Activated T-helper 1 cell treated with anti-CD3 and anti-CD28 coated beads, Interleukin-12 subunit alpha, Interleukin-12 subunit beta, Interleukin-2, Interleukin-4 antibody, amounts not matched to agents 30 ng/mL and 10 ng/mL and 1 ng/mL, durations not matched to agents 14 hours and 24 hours and 36 hours (primary cell): ENCODE data around the gene SLC25A48. TPM values are rescaled to one million over a fixed set of nuclear protein-coding genes. Genes with fewer than 3 reads are reported as not detected.

Experiments used
- DNase-seq: peaks from one replicate; pipeline ENCODE4 v3.0.0; 2021; ENCODE audit warnings: low spot score
- H3K27ac Mint-ChIP-seq: one replicate; pipeline ENCODE4 v1.8.0; 2021; ENCODE audit warnings: mild to moderate bottlenecking, mixed read lengths
- H3K27me3 Mint-ChIP-seq: one replicate; pipeline ENCODE4 v1.8.0; 2022; ENCODE audit warnings: mild to moderate bottlenecking, moderate library complexity, mixed read lengths; ENCODE audit not compliant: insufficient read depth
- H3K36me3 Mint-ChIP-seq: one replicate; pipeline ENCODE4 v1.8.0; 2021; ENCODE audit warnings: low read depth, mixed read lengths
- H3K4me1 Mint-ChIP-seq: one replicate; pipeline ENCODE4 v1.8.0; 2021; ENCODE audit warnings: low read depth, mixed read lengths
- H3K4me3 Mint-ChIP-seq: one replicate; pipeline ENCODE4 v1.8.0; 2021; ENCODE audit warnings: mild to moderate bottlenecking, moderate library complexity, mixed read lengths
- H3K9me3 Mint-ChIP-seq: one replicate; pipeline ENCODE4 v1.8.0; 2021; ENCODE audit warnings: mixed read lengths
- intact Hi-C: fragments of 100-400 bp; cut with micrococcal nuclease; formaldehyde crosslinking; loops from one replicate; pipeline ENCODE4 v1.15.1; 2024
- total RNA-seq: library from RNA; stranded (reverse); gene quantifications from 2 replicates; pipeline ENCODE4 v1.2.3, GENCODE V29; 2022

SLC25A48 gene
- total RNA-seq, 1 donor from 2014 or later: not detected

DNA sequence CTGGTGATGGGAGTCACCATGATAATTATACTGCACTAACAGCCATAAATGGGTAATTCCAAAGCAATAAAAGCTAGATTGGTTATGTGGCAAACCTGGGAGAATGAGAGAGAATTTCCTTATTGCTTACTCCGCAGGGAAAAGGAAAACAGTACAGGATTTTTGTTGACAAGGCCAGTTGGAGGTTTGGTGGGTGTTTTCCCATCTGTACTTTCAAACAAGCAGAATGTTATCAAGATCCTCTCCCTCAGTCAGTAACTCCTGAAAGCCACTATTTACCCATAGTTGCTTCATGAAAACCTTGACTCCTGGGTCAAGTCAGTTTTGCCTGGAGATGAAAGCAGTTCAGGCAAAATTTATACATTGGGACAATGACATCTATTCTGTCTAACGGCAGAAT lies 34.8 kb downstream of the SLC25A48 start:
- Mint-ChIP-seq H3K4me1 (no peaks in the 10 kb centered on the region), H3K9me3 (no peaks in the 10 kb centered on the region), H3K27ac (no peak overlapping the region), H3K27me3 (no peaks in the 10 kb centered on the region), H3K4me3 (no peak overlapping the region), H3K36me3 (no peaks in the 10 kb centered on the region)
- DNase-seq: no peak
- intact Hi-C loops: no loop called here

DNA sequence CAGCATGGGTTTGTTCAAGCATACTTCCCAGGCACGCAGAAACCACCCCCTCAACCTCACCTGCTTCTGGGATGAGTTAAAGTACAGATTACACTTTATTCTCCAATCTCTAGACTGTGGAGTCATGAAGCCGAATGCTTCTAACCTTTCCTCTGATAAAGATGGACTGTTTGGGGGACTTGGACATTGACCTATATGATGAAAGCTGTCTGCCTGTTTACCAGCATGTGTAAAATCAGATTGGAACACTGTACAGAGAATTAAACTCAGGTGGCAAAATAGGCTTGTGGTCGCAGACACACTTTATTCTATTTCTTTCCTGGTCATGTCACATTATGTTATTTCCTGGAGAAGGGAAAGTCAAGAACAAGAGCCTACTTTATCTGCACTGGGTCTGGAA lies 35.5 kb downstream of the SLC25A48 start:
- peaks cover 4% of the 10 kb centered on the region for H3K27me3 Mint-ChIP-seq
- H3K4me1 Mint-ChIP-seq: no peaks in the 10 kb centered on the region
- no peaks in the 10 kb centered on the region for H3K9me3 Mint-ChIP-seq

DNA sequence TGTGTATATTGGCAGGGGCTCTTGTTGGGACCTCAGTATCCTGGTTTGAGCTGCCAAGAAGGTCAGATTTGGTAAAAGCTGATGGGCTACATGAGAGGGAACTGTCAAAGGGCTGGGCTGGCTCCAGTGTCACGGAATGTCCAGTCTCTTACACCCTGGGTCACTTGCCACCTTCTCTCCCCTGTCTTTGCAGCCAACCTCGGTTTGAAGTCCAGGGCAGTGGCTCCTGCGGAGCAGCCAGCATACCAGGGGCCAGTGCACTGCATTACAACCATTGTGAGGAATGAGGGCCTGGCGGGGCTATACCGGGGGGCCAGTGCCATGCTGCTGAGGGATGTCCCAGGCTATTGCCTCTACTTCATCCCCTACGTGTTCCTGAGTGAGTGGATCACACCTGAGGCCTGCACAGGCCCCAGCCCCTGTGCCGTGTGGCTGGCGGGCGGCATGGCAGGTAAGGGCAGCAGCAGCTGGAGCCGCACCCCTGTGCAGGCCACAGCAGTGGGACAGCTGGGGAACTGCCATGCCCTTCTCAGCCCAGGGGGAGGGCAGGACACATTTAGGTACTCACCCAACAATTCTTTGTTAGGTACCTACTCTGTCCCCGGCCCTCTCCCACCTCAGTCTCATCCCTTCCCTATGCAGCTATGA lies 36.9 kb downstream of the SLC25A48 start:
- no peaks in the 10 kb centered on the region for H3K4me1 Mint-ChIP-seq
- H3K36me3 Mint-ChIP-seq: no peaks in the 10 kb centered on the region
- intact Hi-C loops: no loop called here
- no peak overlapping the region for H3K4me3 Mint-ChIP-seq
- peaks cover 4% of the 10 kb centered on the region for H3K27me3 Mint-ChIP-seq
- no peak overlapping the region for H3K27ac Mint-ChIP-seq
- no peaks in the 10 kb centered on the region for H3K9me3 Mint-ChIP-seq
- no peak for DNase-seq

More for the DNA sequence above, 35.5 kb downstream of the SLC25A48 start:
- H3K36me3 Mint-ChIP-seq: no peaks in the 10 kb centered on the region
- no peak overlapping the region for H3K27ac Mint-ChIP-seq
- intact Hi-C loops: no loop called here
- no peak for DNase-seq
- no peak overlapping the region for H3K4me3 Mint-ChIP-seq

DNA sequence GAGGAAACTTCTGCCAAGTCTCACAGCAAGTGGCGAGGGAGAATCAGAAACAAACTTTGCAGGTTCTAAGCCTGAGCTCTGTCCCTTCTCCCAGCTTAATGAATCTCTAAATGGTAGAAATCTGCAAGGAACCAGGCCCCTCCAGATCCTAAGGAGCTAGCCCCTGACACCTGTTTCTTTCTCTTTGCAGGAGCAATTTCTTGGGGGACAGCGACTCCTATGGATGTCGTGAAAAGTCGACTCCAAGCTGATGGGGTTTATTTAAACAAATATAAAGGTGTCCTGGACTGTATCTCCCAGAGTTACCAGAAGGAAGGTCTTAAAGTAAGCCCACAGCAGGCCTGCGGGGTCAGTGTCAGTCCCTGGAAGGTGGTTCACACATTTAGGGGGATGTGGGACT lies 39.4 kb downstream of the SLC25A48 start:
- Mint-ChIP-seq H3K4me1 (no peaks in the 10 kb centered on the region), H3K27me3 (peaks cover 4% of the 10 kb centered on the region), H3K27ac (no peak overlapping the region), H3K4me3 (no peak overlapping the region), H3K36me3 (no peaks in the 10 kb centered on the region), H3K9me3 (no peaks in the 10 kb centered on the region)
- DNase-seq: no peak
- intact Hi-C loops: no loop called here

DNA sequence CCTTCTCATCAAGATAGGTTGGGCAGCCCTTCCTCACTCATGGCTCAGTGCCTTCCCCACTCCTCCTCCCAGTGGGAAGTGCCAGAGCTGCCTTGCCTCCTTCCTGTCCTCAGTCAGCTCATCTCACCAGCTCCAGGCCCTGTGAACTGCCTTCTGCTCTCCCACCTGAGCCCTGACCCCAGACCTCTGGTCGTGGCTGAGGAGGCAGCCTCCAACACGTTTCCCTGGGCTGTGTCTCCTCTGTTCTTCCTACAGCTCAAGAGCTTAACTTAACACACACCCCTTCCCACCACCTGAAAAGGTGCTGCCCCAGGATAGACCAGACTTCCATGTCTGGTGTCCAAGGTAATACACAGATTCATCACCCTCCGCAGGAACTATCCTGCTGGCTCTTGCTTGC lies 40.0 kb downstream of the SLC25A48 start:
- no peak for DNase-seq
- H3K27me3 Mint-ChIP-seq: peaks cover 4% of the 10 kb centered on the region
- H3K36me3 Mint-ChIP-seq: no peaks in the 10 kb centered on the region
- H3K4me3 Mint-ChIP-seq: no peak overlapping the region
- no peaks in the 10 kb centered on the region for H3K4me1 Mint-ChIP-seq
- no peaks in the 10 kb centered on the region for H3K9me3 Mint-ChIP-seq
- H3K27ac Mint-ChIP-seq: no peak overlapping the region
- intact Hi-C loops: no loop called here

DNA sequence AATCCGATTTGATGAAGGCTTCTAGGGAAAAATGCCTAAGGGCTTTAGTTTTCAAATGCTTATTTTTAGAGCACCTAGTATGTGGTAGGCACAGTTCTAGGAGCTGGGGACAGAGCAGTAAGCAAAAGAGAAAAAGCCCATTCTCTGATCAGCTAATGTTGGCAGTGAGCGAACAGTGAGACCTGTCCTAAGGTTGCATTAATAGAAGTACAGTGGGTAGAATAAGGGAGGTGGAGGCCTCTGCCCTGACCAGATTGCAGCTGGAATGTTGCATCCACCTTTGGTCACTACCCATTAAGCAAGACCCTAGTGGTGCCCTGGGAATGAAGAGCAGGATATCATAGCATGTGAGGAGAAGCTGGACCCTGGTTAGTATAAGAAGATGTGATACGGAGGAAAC lies 41.1 kb downstream of the SLC25A48 start:
- no peak overlapping the region for H3K27ac Mint-ChIP-seq
- H3K4me3 Mint-ChIP-seq: no peak overlapping the region
- intact Hi-C loops: no loop called here
- peaks cover 4% of the 10 kb centered on the region for H3K27me3 Mint-ChIP-seq
- no peak for DNase-seq
- H3K9me3 Mint-ChIP-seq: no peaks in the 10 kb centered on the region
- no peaks in the 10 kb centered on the region for H3K4me1 Mint-ChIP-seq
- H3K36me3 Mint-ChIP-seq: no peaks in the 10 kb centered on the region

DNA sequence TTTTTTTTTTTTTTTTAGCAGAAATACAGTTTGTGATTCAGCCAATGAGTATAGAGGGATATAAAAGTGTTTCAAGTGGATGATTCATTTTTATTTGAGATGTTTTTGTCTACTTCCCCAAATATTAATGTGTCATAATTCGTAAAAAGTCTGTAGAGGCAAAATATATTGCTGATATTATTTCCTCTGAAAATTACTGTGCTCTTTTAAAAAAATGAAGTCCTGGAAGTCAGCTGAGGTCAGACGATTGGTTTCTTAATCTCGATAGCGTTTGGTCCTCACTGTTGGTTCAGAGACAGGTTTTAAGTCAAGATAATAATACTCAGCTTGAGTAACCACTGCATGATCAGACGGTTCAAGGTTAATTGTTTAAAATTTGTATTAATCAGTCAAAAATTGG lies 41.7 kb downstream of the SLC25A48 start:
- DNase-seq: no peak
- Mint-ChIP-seq H3K27me3 (peaks cover 4% of the 10 kb centered on the region), H3K4me3 (no peak overlapping the region), H3K4me1 (no peaks in the 10 kb centered on the region), H3K9me3 (no peaks in the 10 kb centered on the region), H3K27ac (no peak overlapping the region), H3K36me3 (no peaks in the 10 kb centered on the region)
- intact Hi-C loops: no loop called here

DNA sequence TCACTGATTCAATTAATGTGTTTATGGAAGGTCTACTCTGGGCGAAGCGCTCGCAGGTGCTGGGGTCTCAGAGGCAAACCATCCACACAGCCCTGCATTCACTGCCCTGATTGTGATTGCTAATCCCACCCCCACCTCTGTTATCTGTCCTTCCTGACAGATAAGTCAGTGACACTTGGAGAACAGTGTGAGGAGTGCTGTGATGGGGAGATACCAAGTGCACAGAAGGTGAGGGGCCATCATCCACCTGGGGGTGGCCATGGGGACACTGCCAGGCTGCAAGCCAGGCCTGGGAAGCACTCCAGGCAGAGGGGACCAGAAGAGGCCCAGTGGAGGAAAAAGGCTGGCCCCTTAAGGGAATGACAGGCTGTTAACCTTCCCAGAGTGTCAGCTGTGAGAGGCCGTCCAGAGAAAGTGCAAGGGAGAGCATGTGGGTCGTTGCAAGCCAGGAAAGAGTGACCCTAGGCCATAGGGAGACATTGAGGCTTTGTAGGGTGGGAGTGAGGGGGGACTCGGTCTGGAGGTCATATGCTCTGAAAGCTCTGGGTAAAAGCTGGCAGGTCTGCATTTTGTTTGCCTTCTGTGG lies 43.2 kb downstream of the SLC25A48 start:
- intact Hi-C loops: no loop called here
- Mint-ChIP-seq H3K4me1 (no peaks in the 10 kb centered on the region), H3K4me3 (no peak overlapping the region), H3K9me3 (no peaks in the 10 kb centered on the region), H3K27ac (no peak overlapping the region), H3K27me3 (peaks cover 4% of the 10 kb centered on the region), H3K36me3 (no peaks in the 10 kb centered on the region)
- no peak for DNase-seq

DNA sequence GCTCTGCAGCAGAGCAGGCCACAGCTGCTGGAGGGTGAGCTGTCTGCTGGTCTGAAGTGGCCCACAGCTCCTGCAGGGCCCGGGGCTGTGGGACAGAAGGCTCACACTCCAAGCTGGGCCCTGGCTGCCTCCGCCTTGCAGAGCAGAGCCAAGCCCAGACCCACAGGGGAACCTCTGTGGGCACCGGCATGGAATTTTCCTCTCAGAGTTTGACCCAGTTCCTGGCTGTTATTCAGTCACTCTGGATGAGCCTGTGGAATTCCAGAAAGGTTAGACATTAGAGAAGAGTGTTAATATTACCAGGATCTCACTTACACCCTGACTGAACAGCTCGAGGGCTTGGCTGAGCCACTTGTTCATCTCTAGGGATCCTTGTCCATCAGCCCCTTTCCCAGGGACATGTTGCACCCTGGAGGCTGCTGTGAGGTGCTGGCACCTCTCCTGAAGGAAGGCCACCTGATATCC lies 43.7 kb downstream of the SLC25A48 start:
- H3K4me1 Mint-ChIP-seq: no peaks in the 10 kb centered on the region
- no peak for DNase-seq
- H3K27me3 Mint-ChIP-seq: peaks cover 4% of the 10 kb centered on the region
- H3K36me3 Mint-ChIP-seq: no peaks in the 10 kb centered on the region
- intact Hi-C loops: no loop called here
- no peaks in the 10 kb centered on the region for H3K9me3 Mint-ChIP-seq
- H3K4me3 Mint-ChIP-seq: no peak overlapping the region
- H3K27ac Mint-ChIP-seq: no peak overlapping the region

DNA sequence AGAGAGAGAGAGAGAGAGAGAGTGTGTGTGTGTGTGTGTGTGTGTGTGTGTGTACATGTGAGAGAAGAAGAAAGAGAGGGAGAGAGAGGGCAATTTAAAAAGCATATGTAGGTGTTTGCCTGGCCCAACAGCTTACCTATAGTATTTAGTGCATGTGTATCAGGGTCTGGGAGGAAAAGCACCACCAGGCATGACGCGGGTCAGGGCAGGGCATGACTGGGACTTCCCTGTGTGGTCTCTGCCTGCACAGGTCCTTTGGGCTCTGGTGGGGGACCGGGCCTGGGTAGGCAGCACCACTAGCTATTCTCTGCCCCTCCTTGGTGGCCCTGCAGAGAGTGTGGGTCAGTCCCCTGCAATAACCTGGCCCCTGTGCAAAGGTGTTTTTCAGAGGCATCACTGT lies 45.1 kb downstream of the SLC25A48 start:
- DNase-seq: no peak
- intact Hi-C loops: no loop called here
- Mint-ChIP-seq H3K27me3 (peaks cover 3% of the 10 kb centered on the region), H3K9me3 (no peaks in the 10 kb centered on the region), H3K4me1 (no peaks in the 10 kb centered on the region), H3K36me3 (no peaks in the 10 kb centered on the region), H3K27ac (no peak overlapping the region), H3K4me3 (no peak overlapping the region)

DNA sequence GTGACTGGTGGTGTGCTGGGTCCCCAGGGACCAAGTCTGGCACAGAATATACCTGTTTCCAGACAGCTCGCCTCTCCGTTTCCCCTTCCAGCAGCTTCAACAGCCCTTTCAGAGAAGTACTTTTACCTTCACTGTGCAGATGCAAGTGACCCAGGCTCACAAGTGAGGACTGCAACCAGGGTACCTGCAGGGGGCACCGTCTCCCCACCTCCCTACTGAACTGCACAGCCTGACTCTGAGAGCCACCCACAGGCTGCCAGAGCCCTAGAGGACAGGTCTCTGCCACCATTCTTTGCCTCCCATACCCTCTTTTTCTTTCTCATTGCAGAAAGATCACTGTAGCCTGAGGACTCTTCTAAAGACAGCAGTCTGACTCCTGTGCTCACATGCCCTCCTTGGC lies 45.8 kb downstream of the SLC25A48 start:
- intact Hi-C loops: no loop called here
- no peaks in the 10 kb centered on the region for H3K9me3 Mint-ChIP-seq

DNA sequence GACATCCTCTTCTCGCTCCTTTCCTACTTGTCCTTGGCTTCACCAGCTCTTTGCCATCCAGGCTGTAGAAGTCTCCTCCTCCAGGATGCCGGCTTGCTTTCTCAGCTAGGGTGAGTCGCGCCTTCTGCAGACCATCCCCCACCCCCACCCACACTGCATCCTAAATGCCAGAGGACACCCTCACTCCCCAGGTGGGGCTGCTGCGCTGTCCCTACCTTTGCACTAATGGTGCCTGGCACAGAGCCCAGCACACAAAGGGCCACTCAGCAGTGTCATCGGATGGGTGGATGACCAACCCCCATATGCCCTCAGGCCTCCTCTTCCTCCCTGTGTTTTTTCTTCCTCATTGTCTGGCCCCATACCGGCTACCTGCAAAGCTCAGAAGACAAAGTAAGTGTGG lies 46.3 kb downstream of the SLC25A48 start:
- H3K27ac Mint-ChIP-seq: no peak overlapping the region
- H3K4me3 Mint-ChIP-seq: no peak overlapping the region
- no peak for DNase-seq
- intact Hi-C loops: no loop called here
- H3K4me1 Mint-ChIP-seq: no peaks in the 10 kb centered on the region
- no peaks in the 10 kb centered on the region for H3K36me3 Mint-ChIP-seq
- H3K27me3 Mint-ChIP-seq: peaks cover 4% of the 10 kb centered on the region
- H3K9me3 Mint-ChIP-seq: no peaks in the 10 kb centered on the region

More for the DNA sequence above, 45.8 kb downstream of the SLC25A48 start:
- no peaks in the 10 kb centered on the region for H3K36me3 Mint-ChIP-seq
- peaks cover 2% of the 10 kb centered on the region for H3K27me3 Mint-ChIP-seq
- H3K4me1 Mint-ChIP-seq: no peaks in the 10 kb centered on the region
- H3K27ac Mint-ChIP-seq: no peak overlapping the region
- DNase-seq: no peak
- no peak overlapping the region for H3K4me3 Mint-ChIP-seq

DNA sequence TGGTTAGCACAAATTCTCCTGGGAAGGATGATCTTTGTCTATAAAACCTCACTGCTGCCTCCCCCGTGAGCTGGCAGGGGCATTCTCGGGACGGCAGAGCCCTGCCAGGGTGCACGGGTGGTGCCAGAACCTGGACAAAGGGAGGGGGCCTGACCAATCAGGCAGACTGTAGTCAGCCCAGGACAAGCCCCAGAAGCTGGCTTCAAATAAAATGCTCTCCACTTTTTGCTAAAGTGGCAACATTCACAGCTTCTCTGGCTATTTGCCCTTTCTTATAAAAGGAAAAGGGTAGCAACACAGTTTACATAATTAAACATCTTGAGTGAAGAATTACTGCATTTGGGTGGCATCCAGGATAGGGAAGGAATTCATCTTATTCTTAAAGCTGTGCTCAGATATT lies 46.8 kb downstream of the SLC25A48 start:
- H3K9me3 Mint-ChIP-seq: no peaks in the 10 kb centered on the region
- DNase-seq: no peak
- H3K27me3 Mint-ChIP-seq: peaks cover 4% of the 10 kb centered on the region
- no peaks in the 10 kb centered on the region for H3K36me3 Mint-ChIP-seq
- intact Hi-C loops: no loop called here
- no peaks in the 10 kb centered on the region for H3K4me1 Mint-ChIP-seq
- no peak overlapping the region for H3K4me3 Mint-ChIP-seq
- no peak overlapping the region for H3K27ac Mint-ChIP-seq

DNA sequence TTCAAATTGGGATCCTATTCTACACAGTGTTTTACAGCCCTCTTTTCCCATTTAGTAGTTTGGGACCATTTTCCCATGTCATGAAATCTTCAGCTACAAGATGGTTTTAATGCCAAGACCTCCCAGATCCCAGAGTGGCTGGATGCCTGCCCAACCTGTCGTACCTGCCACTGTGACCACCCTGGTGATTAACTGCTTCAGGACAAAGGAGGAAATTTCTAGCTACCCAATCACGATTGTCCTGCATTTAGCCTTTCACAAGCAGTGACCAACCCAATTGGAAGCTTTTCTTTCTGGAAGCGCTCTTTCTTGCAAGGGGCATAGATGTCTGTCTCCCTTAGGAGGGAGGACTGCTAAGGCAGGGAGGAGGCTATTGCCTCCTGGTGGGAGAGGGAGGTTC lies 47.4 kb downstream of the SLC25A48 start:
- Mint-ChIP-seq H3K36me3 (no peaks in the 10 kb centered on the region), H3K27me3 (peaks cover 4% of the 10 kb centered on the region), H3K4me3 (no peak overlapping the region), H3K9me3 (no peaks in the 10 kb centered on the region), H3K4me1 (no peaks in the 10 kb centered on the region), H3K27ac (no peak overlapping the region)
- no peak for DNase-seq
- intact Hi-C loops: no loop called here
